Measurements from ENCODE around the gene S100A13. TPM values are rescaled to one million over a fixed set of nuclear protein-coding genes. Genes with fewer than 3 reads are reported as not detected.

S100A13 gene
- total RNA-seq, 1 donor, result 160 TPM

GRCh38 chr1:153627715-153628626 is 666 bp upstream of the S100A13 start, which contains the start of gene S100A1:
Gene S100A1, plus strand, starts transcription at chr1:153628434. Its CDS starts 2,088 bp downstream, at chr1:153630522.
- no peak for DNase-seq (ENCODE audit: low read depth)
- TF ChIP-seq CTCF (IDR thresholded peaks at IDR 0.05; ENCODE audit: insufficient read depth, low read depth, low read length), result no peak
- peak within 1 kb of the TSS; percentile 69 for H3K4me3 ChIP-seq (ENCODE audit: low read depth, low read length)

- no peak for TF ChIP-seq CTCF (IDR thresholded peaks at IDR 0.05; ENCODE audit: insufficient read depth, low read depth, low read length)
- no peak for DNase-seq (ENCODE audit: low read depth)
- H3K4me3 ChIP-seq (ENCODE audit: low read depth, low read length), result peak overlapping the region; percentile 69
Measured at GRCh38 chr1:153626477-153626903, 815 bp downstream of the S100A13 start.

- no peak for TF ChIP-seq CTCF (IDR thresholded peaks at IDR 0.05; ENCODE audit: insufficient read depth, low read depth, low read length)
- no peak for DNase-seq (ENCODE audit: low read depth)
- H3K4me3 ChIP-seq (ENCODE audit: low read depth, low read length), result no peak overlapping the region
Measured at GRCh38 chr1:153624965-153625611, 2.2 kb downstream of the S100A13 start.

GRCh38 chr1:153623101-153623500 is 4.2 kb downstream of the S100A13 start:
- no peak for DNase-seq (ENCODE audit: low read depth)
- no peak overlapping the region for H3K4me3 ChIP-seq (ENCODE audit: low read depth, low read length)
- TF ChIP-seq CTCF (IDR thresholded peaks at IDR 0.05; ENCODE audit: insufficient read depth, low read depth, low read length), result no peak

- H3K4me3 ChIP-seq (ENCODE audit: low read depth, low read length), result no peak overlapping the region
- TF ChIP-seq CTCF (IDR thresholded peaks at IDR 0.05; ENCODE audit: insufficient read depth, low read depth, low read length), result no peak
- DNase-seq (ENCODE audit: low read depth), result no peak
Measured at GRCh38 chr1:153619171-153619570, 8.1 kb downstream of the S100A13 start.

GRCh38 chr1:153617663-153618062 is 9.6 kb downstream of the S100A13 start:
- peak; percentile 51 for DNase-seq (ENCODE audit: low read depth)
- H3K4me3 ChIP-seq (ENCODE audit: low read depth, low read length), result no peak overlapping the region
- TF ChIP-seq CTCF (IDR thresholded peaks at IDR 0.05; ENCODE audit: insufficient read depth, low read depth, low read length), result peak; percentile 75
